Loucy (cell line): ENCODE measurements around the gene RPS19.

Experiments
- H2AFZ ChIP-seq: fragments of 200-600 bp; sonication (generic); 2 replicates; pipeline ENCODE4 v1.6.0; 2016; ENCODE audit warnings: antibody characterized with exemption, mild to moderate bottlenecking, low read length, moderate library complexity
- H3F3A ChIP-seq: fragments of 200-600 bp; 2 replicates; pipeline ENCODE4 v1.6.0; 2016; ENCODE audit warnings: antibody characterized with exemption, low read depth, mild to moderate bottlenecking
- H3K27me3 ChIP-seq: fragments of 200-600 bp; sonication (generic); 2 replicates; pipeline ENCODE4 v1.6.1; 2014; ENCODE audit warnings: low read length, mild to moderate bottlenecking; ENCODE audit not compliant: insufficient read depth, poor library complexity, severe bottlenecking
- H3K36me3 ChIP-seq: fragments of 200-600 bp; sonication (generic); 2 replicates; pipeline ENCODE4 v1.6.1; 2016; ENCODE audit warnings: low read length; ENCODE audit not compliant: insufficient read depth
- H3K4me1 ChIP-seq: fragments of 200-600 bp; sonication (generic); 2 replicates; pipeline ENCODE4 v1.5.1; 2014; ENCODE audit warnings: low read length, mild to moderate bottlenecking; ENCODE audit not compliant: insufficient read depth, poor library complexity, severe bottlenecking
- H3K4me2 ChIP-seq: fragments of 200-600 bp; sonication (generic); 2 replicates; pipeline ENCODE4 v1.6.0; 2014; ENCODE audit warnings: antibody characterized with exemption, low read length, low read depth, mild to moderate bottlenecking; ENCODE audit not compliant: poor library complexity, severe bottlenecking
- H3K4me3 ChIP-seq: fragments of 200-600 bp; sonication (generic); 2 replicates; pipeline ENCODE4 v1.5.1; 2014; ENCODE audit warnings: low read length, mild to moderate bottlenecking, mixed read lengths; ENCODE audit not compliant: poor library complexity, severe bottlenecking
- H3K79me2 ChIP-seq: fragments of 200-600 bp; sonication (generic); 2 replicates; pipeline ENCODE4 v1.6.1; 2014; ENCODE audit warnings: low read length; ENCODE audit not compliant: insufficient read depth
- H3K9ac ChIP-seq: fragments of 200-600 bp; sonication (generic); 2 replicates; pipeline ENCODE4 v1.6.0; 2014; ENCODE audit warnings: mild to moderate bottlenecking, low read depth, low read length, moderate library complexity; ENCODE audit not compliant: poor library complexity, severe bottlenecking
- H3K9me2 ChIP-seq: fragments of 200-600 bp; sonication (generic); replicated peaks from 2 replicates; pipeline ENCODE4 v1.6.1; 2016; ENCODE audit warnings: low read depth, low read length, mixed read lengths
- H3K9me3 ChIP-seq: fragments of 200-600 bp; sonication (generic); 2 replicates; pipeline ENCODE4 v1.6.1; 2014; ENCODE audit warnings: mild to moderate bottlenecking, antibody characterized with exemption, low read length, low read depth; ENCODE audit not compliant: insufficient read depth
- H4K20me1 ChIP-seq: fragments of 200-600 bp; sonication (generic); 2 replicates; pipeline ENCODE4 v1.6.0; 2014; ENCODE audit warnings: antibody characterized with exemption, low read length, mild to moderate bottlenecking; ENCODE audit not compliant: insufficient read depth, poor library complexity, severe bottlenecking
- EZH2phosphoT487 ChIP-seq: fragments of 200-600 bp; IDR thresholded peaks from 2 replicates; pipeline ENCODE4 v1.6.1; 2018; ENCODE audit warnings: antibody characterized with exemption, mild to moderate bottlenecking, moderate library complexity, borderline replicate concordance
- TF ChIP-seq, protein P1 (sequence below): fragments of 200-600 bp; sonication (generic); conservative IDR thresholded peaks from 2 replicates; pipeline ENCODE4 v1.5.1; 2014; ENCODE audit warnings: mild to moderate bottlenecking, antibody characterized with exemption, low read length

Gene RPS19

DNA sequence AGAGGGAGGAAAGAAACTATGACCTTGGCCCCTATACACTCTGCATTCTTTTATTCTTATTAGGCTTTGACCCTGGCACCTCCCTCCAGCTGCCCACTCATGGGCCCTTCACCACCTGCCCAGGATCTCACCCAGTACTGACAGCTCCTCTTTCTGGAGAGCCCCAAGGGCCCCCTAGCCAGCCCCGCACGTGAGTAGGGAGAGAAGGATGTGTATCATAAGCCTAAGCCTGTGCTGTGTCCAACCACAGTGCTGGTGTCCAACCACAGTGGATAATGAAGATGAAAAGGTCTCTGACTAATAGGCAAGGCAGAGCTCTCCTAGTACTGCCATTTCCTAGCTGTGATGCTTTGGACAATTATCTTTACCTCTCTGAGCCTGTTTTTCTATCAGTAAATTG, 11.0 kb upstream of the RPS19 start:
- TF ChIP-seq EZH2phosphoT487: no peak
- TF ChIP-seq, protein P1, sequence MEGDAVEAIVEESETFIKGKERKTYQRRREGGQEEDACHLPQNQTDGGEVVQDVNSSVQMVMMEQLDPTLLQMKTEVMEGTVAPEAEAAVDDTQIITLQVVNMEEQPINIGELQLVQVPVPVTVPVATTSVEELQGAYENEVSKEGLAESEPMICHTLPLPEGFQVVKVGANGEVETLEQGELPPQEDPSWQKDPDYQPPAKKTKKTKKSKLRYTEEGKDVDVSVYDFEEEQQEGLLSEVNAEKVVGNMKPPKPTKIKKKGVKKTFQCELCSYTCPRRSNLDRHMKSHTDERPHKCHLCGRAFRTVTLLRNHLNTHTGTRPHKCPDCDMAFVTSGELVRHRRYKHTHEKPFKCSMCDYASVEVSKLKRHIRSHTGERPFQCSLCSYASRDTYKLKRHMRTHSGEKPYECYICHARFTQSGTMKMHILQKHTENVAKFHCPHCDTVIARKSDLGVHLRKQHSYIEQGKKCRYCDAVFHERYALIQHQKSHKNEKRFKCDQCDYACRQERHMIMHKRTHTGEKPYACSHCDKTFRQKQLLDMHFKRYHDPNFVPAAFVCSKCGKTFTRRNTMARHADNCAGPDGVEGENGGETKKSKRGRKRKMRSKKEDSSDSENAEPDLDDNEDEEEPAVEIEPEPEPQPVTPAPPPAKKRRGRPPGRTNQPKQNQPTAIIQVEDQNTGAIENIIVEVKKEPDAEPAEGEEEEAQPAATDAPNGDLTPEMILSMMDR: no peak
- Histone ChIP-seq H3K9me3 (no peaks in the 10 kb centered on the region), H3K4me3 (no peak overlapping the region), H3K4me2 (no peak overlapping the region), H3K27me3 (no peaks in the 10 kb centered on the region), H3K4me1 (no peaks in the 10 kb centered on the region), H3K9ac (no peak overlapping the region), H3K9me2 (no peaks in the 10 kb centered on the region), H3K36me3 (no peaks in the 10 kb centered on the region), H3K79me2 (no peaks in the 10 kb centered on the region), H3F3A (no peaks in the 10 kb centered on the region), H4K20me1 (no peaks in the 10 kb centered on the region), H2AFZ (no peak overlapping the region)

DNA sequence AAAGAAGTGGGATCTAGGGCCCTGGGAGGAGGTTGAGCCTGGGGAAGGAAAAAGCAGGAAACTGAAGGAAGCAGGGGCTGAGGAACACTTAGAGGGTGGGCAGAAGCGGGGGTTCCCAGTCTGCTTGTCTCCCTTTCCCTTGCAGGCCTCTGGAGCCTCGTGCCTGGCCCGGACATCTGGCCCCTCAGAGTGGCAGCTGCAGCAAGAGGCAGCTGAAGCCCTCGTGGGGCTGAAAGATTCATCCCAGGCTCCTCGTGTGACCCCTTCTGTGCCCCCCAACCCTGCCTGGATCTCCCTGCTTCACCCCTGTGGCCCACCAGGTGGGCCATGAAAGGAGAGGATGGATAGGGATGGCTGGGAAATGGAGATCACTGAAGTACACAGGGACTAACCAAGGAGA, 9.7 kb upstream of the RPS19 start:
- TF ChIP-seq EZH2phosphoT487: no peak
- TF ChIP-seq, protein P1: no peak
- Histone ChIP-seq H3K27me3 (no peaks in the 10 kb centered on the region), H3K9ac (no peak overlapping the region), H3K36me3 (no peaks in the 10 kb centered on the region), H3K9me3 (no peaks in the 10 kb centered on the region), H4K20me1 (no peaks in the 10 kb centered on the region), H3K9me2 (no peaks in the 10 kb centered on the region), H3K4me1 (no peaks in the 10 kb centered on the region), H3K4me3 (no peak overlapping the region), H3K4me2 (no peak overlapping the region), H2AFZ (no peak overlapping the region), H3K79me2 (no peaks in the 10 kb centered on the region), H3F3A (no peaks in the 10 kb centered on the region)

DNA sequence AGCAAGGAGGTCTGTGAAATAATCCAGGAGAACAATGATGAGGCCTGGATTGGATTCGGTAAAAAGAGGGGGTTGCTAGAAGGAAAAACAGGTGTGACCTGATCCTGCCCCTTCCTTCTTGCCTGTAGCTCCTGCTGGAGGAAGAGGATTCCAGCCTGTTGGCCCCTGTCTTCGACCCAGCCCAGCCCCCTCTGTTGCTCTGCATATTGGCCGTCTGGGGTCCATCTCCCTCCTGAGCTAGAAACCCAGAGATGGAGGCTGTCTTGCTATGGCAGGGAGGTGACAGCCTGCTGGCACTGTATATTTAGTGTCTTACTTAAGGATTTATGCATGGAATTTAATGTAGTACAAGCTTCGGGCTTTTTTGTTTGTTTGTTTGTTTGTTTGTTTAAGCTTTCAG, 8.6 kb upstream of the RPS19 start:
- Histone ChIP-seq H3K36me3 (no peaks in the 10 kb centered on the region), H3K9me2 (no peaks in the 10 kb centered on the region), H3K27me3 (no peaks in the 10 kb centered on the region), H2AFZ (no peak overlapping the region), H3K4me1 (no peaks in the 10 kb centered on the region), H3K79me2 (no peaks in the 10 kb centered on the region), H3K9me3 (no peaks in the 10 kb centered on the region), H4K20me1 (no peaks in the 10 kb centered on the region), H3K9ac (no peak overlapping the region), H3F3A (no peaks in the 10 kb centered on the region), H3K4me3 (no peak overlapping the region), H3K4me2 (no peak overlapping the region)
- TF ChIP-seq EZH2phosphoT487: no peak
- TF ChIP-seq, protein P1: no peak
